Measurements from ENCODE around the gene ERI2.
A peak's percentile ranks its signal among the peaks of the same experiment; 100 is the strongest.

The ERI2 gene

GRCh38 chr16:20806168-20807050 is at the start of gene ERI2, which contains the start of gene REXO5:
Gene ERI2, minus strand, starts transcription at chr16:20806472. Its CDS starts 42 bp downstream, at chr16:20806430.
Gene REXO5, plus strand, starts transcription at chr16:20806527. Its CDS starts 427 bp downstream, at chr16:20806954.
- peak; percentile 97 for DNase-seq

- no peak for DNase-seq
Observed at GRCh38 chr16:20854963-20855362, 48.7 kb upstream of the ERI2 start.

- DNase-seq: no peak
Observed at GRCh38 chr16:20853981-20854620, 47.8 kb upstream of the ERI2 start.

- no peak for DNase-seq
Observed at GRCh38 chr16:20853143-20853542, 46.9 kb upstream of the ERI2 start.

DNA sequence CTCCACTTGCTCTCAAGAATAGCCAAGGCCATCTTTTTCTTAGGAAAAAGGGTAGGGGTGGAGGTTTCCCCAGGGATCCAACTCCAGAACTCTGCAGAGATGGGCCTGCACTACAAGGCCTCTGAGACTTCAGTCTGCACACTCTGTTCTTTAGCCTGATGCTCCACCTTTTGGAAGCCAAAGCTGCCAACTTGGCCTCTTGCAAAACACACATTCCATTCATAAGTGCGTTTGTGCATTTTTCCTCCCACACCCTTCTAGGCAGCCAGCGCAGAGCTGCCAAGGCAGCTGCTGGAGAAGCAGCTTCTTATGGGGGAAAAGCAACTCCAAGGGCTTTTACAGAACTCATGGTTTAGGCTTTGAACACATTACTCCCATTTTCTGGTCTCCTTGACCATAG is 45.3 kb upstream of the ERI2 start:
- DNase-seq: peak; percentile 88

DNA sequence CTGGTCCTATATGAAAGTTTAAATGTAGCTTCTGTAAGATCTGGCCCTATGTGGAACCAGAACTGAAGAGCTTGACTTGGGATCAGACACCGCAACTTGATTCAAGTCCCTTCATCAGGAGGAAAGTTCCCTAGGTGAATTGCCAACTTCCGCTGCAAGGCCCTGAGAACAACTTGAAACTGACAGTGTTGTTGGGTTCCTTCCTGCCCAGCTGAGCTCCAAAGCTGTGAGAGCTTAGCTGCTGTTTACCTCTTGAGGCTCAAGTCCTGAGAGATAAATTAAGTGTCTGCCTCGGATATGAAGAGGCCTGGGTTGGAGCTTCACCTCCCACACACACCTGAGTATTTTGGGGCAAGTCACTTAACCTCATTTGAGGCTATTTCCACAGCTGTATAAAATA is 44.7 kb upstream of the ERI2 start:
- DNase-seq: no peak

DNA sequence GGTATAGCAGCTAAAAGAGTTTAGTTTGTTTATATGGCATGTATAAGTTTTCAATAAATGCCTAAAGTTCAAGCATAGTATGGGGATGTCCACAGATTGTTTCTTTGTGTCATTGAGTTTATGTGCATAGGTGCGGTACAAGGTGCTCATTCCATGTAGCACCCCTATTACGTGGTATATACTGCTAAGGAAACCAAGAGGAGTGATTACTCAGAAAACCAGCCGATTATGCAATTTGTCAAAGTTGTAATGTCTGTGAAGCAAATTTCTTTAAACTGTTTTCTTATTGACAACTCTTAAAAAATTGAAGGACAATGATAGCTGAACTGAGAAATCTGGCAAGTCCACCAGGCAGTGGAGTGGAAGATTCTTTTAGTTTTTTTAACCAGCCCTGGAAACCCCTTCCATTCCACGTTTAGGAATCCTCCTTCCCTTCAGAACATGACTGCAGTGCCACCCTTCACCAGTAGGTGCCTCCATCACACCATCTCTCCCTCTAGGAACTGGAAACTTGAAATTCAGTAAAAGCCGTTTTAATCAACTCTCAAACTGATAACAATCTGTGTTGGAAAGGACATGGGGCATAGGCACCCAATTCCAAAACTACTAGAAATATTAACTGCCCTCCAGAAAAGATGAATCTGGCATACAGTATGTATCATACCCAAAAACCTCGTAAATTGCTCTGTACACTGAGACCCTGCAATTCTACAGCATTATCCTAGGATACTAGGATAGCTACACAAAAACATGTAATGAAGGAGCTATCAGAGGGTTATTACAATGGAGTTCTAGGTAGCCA is 43.5 kb upstream of the ERI2 start:
- DNase-seq: peak; percentile 78

- DNase-seq: no peak
Observed at GRCh38 chr16:20847550-20847949, 41.3 kb upstream of the ERI2 start.

DNA sequence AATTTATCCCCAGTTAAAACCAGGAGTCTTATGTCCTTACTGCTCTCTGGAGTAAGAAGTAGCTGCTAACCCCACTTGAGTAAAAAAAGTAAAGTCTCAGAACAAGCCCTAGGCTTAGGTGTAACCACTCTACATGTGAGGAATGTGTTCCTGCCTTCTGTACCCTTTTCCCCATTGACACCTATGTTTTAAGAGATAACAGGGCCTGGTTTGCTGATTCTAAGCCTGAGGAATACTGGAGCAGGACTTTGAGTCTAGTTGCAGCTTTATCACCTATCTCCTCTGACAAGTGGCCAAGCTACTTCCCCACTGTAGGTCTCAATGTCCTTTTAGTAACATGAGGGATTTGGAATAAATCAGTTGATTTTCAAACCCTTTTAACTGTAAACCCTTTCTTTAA is 40.3 kb upstream of the ERI2 start:
- no peak for DNase-seq

GRCh38 chr16:20846030-20846429 is 39.8 kb upstream of the ERI2 start:
- DNase-seq: no peak

GRCh38 chr16:20844588-20844987 is 38.3 kb upstream of the ERI2 start:
- no peak for DNase-seq

GRCh38 chr16:20844054-20844453 is 37.8 kb upstream of the ERI2 start:
- DNase-seq: no peak

DNA sequence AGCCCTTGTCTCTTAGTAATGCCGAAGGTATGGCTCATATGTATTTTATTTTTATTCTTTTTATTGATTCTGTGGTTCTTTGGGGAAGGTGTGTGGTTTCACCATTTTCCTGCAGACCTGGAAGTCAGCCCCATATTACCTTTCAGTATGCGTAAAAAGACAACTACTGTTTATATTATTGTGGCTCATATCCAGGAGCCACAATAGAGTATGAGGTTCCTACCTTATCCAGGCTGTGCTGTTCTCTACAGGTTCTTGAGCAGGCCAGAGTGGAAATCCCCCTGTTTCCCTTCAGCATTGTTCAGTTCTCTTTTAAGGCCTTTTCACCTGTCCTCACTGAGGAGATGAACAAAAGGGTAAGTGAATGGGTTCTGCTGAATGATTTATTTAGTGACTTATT is 33.2 kb upstream of the ERI2 start:
- no peak for DNase-seq

- DNase-seq: no peak
Observed at GRCh38 chr16:20838240-20838639, 32.0 kb upstream of the ERI2 start.

GRCh38 chr16:20833086-20833485 is 26.8 kb upstream of the ERI2 start:
- DNase-seq: no peak

- DNase-seq: no peak
Observed at GRCh38 chr16:20830372-20830771, 24.1 kb upstream of the ERI2 start.

- no peak for DNase-seq
Observed at GRCh38 chr16:20829536-20829935, 23.3 kb upstream of the ERI2 start.

DNA sequence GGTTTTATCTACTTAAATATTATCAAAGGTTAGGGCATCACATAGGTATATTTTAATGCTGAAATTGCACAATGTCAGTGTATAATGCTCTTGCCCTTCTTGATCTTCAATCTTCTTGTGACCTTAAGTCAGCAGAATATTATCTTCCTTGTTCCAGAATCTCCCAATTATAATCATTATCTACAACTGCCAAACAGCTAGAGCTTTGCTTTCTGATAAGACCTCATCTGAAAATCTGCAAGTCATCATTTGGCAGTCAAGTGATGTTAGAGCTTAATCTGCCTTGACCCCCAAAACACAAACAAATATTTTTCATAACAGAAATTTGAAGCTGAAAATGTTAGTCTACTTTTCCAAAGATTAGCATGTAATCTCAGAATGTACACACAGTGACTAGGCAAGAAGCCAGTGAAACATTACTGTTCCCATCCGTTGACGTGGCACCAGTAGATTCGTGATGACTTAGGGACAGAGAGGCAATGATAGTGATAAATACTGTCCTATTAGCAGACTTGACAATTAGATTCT is 19.8 kb upstream of the ERI2 start:
- no peak for DNase-seq

GRCh38 chr16:20822521-20823325 is 16.5 kb upstream of the ERI2 start:
- DNase-seq: no peak

DNA sequence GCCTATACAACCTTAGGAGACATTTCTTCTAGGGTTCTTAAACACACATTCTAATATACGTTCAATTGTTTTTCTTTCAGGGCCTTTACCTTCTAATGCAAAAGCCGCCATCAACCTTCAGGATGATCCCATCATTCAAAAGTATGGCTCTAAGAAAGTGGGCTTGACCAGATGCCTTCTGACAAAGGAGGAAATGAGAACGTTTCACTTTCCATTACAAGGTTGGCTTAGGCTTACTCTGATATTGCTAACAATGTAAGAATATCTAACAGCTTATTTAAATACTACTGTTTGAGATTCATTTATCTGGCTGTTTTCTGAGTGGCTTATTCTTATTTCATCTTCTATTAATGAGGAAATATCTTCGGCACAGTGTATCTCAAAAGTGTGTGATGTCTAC is 15.4 kb upstream of the ERI2 start:
- no peak for DNase-seq

DNA sequence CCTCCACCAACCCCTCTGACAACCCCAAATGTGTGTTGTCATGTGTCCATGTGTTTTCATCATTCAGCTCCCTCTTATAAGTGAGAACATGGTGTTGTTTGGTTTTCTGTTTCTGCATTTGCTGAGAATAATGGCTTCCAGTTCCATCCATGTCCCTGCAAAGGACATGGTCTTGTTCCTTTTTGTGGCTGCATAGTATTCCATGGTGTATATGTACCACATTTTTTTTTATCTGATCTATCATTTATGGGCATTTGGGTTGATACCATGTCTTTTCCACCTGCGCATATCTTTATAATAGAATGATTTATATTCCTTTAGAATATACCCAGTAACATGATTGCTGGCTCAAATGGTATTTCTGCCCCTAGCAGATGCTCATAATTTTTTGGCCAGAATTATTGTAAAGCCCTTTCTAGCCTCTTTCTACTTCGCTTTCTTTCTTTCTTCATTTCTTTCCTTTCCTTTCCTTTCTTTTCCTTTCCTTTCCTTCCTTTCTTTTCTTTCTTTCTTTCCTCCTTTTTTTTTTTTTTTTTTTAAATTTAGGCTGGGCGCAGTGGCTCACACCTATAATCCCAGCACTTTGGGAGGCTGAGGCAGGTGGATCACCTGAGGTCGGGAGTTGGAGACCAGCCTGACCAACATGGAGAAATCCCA is 12.8 kb upstream of the ERI2 start:
- DNase-seq: no peak

- no peak for DNase-seq
Observed at GRCh38 chr16:20814784-20815183, 8.5 kb upstream of the ERI2 start.

All from left hindlimb (tissue), 1 donor.